T follicular helper cell (primary cell): ENCODE results near the gene HM13.
"Not testable (repeated sequence)": the region's sequence is repeated elsewhere in the genome, so short reads cannot be mapped to it uniquely, and the experiment has no call there.

ENCODE experiments used
- DNase-seq: peaks from one replicate; pipeline ENCODE4 v3.0.0-alpha.2; 2020; ENCODE audit warnings: low read depth

HM13 gene

DNA sequence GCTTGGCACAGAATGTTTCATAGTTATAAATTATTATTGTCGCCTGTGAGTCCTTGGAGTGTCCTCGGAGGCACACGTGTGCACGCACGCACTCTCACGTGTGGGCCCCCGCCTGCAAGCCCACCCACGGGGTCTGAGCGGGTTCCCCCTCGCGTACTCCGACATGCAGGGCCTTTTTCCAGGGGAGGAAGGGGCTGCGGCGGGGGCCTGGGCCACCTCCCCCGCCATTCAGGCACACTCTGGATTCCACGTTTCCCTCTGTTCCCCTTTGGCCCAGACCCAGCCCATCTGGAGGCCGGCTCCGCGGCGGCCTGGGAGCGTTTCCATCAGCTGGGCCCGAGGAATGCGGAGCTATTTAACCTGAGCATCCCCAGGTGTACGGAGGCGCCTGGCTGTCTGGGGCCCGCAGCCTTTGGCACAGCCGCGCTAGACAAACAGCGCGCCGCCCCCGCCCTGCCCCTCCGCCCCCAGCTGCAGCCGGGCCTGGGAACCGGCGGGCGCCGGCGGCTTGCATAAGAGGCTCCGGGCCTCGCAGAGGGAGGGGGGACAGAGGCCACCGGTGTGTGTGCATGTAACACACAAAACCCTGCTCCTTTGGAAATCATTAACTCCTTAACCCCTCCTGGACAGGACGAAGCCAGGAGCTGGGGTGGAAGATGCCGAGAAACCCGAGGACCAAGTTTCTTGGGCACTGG is 94.2 kb downstream of the HM13 start:
- DNase-seq = no peak

DNA sequence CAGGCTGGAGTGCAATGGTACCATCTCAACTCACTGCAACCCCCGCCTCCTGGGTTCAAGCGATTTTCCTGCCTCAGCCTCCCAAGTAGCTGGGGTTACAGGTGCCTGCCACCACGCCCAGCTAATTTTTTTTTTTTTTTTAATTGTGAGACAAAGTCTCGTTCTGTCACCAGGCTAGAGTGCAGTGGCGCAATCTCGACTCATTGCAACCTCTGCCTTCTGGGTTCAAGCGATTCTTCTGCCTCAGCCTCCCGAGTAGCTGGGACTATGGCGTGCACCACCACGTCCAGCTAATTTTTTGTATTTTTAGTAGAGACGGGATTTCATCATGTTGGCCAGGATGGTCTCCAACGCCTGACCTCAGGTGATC is 98.0 kb downstream of the HM13 start:
- not testable (repeated sequence) for DNase-seq

DNA sequence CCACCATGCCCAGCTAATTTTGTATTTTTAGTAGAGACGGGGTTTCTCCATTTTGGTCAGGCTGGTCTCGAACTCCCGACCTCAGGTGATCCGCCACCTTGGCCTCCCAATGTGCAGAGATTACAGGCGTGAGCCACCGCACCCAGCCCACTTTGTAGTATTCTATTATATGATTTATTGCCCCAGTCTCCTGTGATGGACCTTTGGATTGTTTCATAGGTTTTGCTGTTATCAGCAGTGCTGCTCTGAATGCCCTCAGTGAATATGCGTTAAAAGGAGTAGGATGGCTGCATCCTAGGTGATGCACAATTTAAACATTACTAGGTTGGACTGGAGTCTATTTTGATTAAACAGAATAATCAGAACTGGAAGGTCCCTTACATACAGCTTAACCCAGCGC is 101.2 kb downstream of the HM13 start:
- DNase-seq = no peak

DNA sequence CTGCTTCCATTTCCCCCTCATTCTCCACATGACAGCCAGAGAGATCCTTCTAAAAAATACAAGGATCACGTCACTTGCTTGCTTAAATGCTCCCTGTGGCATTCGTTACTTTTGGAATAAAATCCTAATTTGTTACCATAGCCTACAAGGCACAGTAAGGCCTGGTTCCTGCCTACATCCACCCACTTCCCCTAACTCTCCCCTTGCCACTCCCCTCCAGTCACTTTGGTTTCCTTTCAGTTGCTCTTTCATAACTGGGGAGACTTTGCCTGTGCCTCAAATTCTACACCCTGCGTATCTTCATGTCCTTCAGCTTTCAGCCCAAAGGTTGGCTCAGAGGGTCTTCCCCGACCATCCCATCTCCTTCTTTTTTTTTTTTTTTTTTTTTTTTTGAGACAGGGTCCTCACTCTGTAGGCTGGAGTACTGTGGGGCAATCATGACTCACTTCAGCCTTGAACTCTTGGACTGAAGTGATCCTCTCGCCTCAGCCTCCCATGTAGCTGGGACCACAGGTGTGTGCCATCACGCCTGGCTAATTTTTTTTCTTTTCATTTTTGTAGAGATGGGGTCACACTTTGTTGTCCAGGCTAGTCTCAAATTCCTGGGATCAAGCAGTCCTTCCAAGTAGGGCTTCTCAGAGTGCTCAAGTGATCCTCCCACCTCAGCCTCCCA is 103.3 kb downstream of the HM13 start:
- DNase-seq = no peak
